H1 (cell line): Measurements from ENCODE around the gene GABPB2. TPM values are rescaled to one million over a fixed set of nuclear protein-coding genes. Genes with fewer than 3 reads are reported as not detected.

Source experiments
- CTCF ChIA-PET: fragments of 300-600 bp; sonication (Branson Sonifier 250); formaldehyde crosslinking; loops from one replicate; lab custom pipeline; 2021; ENCODE audit not compliant: partially characterized antibody; lab: Charles Lee
- POLR2A ChIA-PET: fragments of 300-600 bp; sonication (Branson Sonifier 250); formaldehyde crosslinking; loops from one replicate; lab custom pipeline; 2021; ENCODE audit warnings: inconsistent platforms; ENCODE audit not compliant: partially characterized antibody; lab: Charles Lee
- DNase-seq, 2 experiments: peaks; one replicate each; pipeline versions ENCODE4 v3.0.0 to v3.0.0-alpha.2; 2010 to 2022; ENCODE audit warnings: low spot score in 2 of 2, low read depth in 1 of 2, mixed read lengths in 1 of 2
- FAIRE-seq: peaks from 2 replicates; lab custom pipeline; 2011; peaks lifted over from hg19 to GRCh38; lab: Jason Lieb, UNC
- H2AFZ ChIP-seq: 2 replicates; pipeline ENCODE4 v1.8.1; 2012; ENCODE audit warnings: low read length, inconsistent platforms
- H2AK5ac ChIP-seq: 2 replicates; pipeline ENCODE4 v1.6.1; 2013; ENCODE audit warnings: low read depth, low read length
- H2BK120ac ChIP-seq: replicated peaks from 2 replicates; pipeline ENCODE3; 2013; ENCODE audit warnings: low read depth, low read length, inconsistent platforms
- H2BK12ac ChIP-seq: 2 replicates; pipeline ENCODE4 v1.6.1; 2013; ENCODE audit warnings: low read depth, low read length
- H2BK15ac ChIP-seq: 2 replicates; pipeline ENCODE4 v1.6.1; 2013; ENCODE audit warnings: low read length
- H2BK20ac ChIP-seq: 2 replicates; pipeline ENCODE4 v1.6.1; 2013; ENCODE audit warnings: low read length
- H2BK5ac ChIP-seq: 2 replicates; pipeline ENCODE4 v1.6.1; 2013; ENCODE audit warnings: low read depth, low read length
- H3K14ac ChIP-seq: 2 replicates; pipeline ENCODE4 v1.6.1; 2013; ENCODE audit warnings: inconsistent platforms; ENCODE audit not compliant: insufficient read length
- H3K18ac ChIP-seq: 2 replicates; pipeline ENCODE4 v1.6.1; 2013; ENCODE audit warnings: low read length; ENCODE audit errors: extremely low read depth
- H3K23ac ChIP-seq: 2 replicates; pipeline ENCODE4 v1.6.1; 2013; ENCODE audit warnings: inconsistent platforms; ENCODE audit not compliant: insufficient read length
- H3K23me2 ChIP-seq: 2 replicates; pipeline ENCODE4 v1.6.1; 2013; ENCODE audit warnings: low read depth, low read length
- H3K27ac ChIP-seq: 2 replicates; pipeline ENCODE4 v1.6.1; 2011; ENCODE audit warnings: low read depth, low read length, inconsistent platforms
- H3K27me3 ChIP-seq, 4 experiments: replicated peaks in 1 of 4; 1 replicate in 1 of 4; 2 replicates in 3 of 4; pipeline versions ENCODE4 v1.6.1 to v1.8.1; 2011 to 2013; ENCODE audit warnings: low read length in 3 of 4, mild to moderate bottlenecking in 3 of 4, inconsistent platforms in 2 of 4, mixed read lengths in 2 of 4, moderate library complexity in 1 of 4; ENCODE audit not compliant: control insufficient read depth in 3 of 4, insufficient read depth in 3 of 4; ENCODE audit errors: extremely low read depth in 1 of 4
- H3K36me3 ChIP-seq, 4 experiments: 2 replicates each; pipeline versions ENCODE4 v1.6.1 to v1.8.1; 2011 to 2013; ENCODE audit warnings: mild to moderate bottlenecking in 4 of 4, low read length in 3 of 4, moderate library complexity in 2 of 4, control low read depth in 1 of 4, inconsistent platforms in 1 of 4; ENCODE audit not compliant: insufficient read depth in 4 of 4, control insufficient read depth in 2 of 4
- H3K4ac ChIP-seq: replicated peaks from 2 replicates; pipeline ENCODE3; 2013; ENCODE audit warnings: low read length, low read depth, mixed read lengths, inconsistent platforms; ENCODE audit not compliant: insufficient read length
- H3K4me1 ChIP-seq, 4 experiments: replicated peaks in 1 of 4; 1 replicate in 1 of 4; 2 replicates in 3 of 4; pipeline versions ENCODE4 v1.6.1 to v1.8.1; 2011 to 2013; ENCODE audit warnings: low read length in 3 of 4, inconsistent platforms in 2 of 4, mixed read lengths in 1 of 4; ENCODE audit not compliant: insufficient read depth in 4 of 4, control insufficient read depth in 3 of 4
- H3K4me2 ChIP-seq, 2 experiments: 2 replicates each; pipeline versions ENCODE4 v1.6.1 to v1.8.1; 2011 to 2013; ENCODE audit warnings: low read depth in 2 of 2, low read length in 2 of 2, control low read depth in 1 of 2, inconsistent platforms in 1 of 2, mild to moderate bottlenecking in 1 of 2; ENCODE audit not compliant: insufficient read depth in 1 of 2
- H3K4me3 ChIP-seq, 4 experiments: fragments of 200-600, 300-600 bp in 1 of 4; sonication (generic), shearing (Covaris generic), sonication (Bioruptor Twin) in 1 of 4; 2 replicates each; pipeline versions ENCODE4 v1.5.1 to v1.8.1; 2011 to 2016; ENCODE audit warnings: low read length in 4 of 4, low read depth in 3 of 4, control low read depth in 2 of 4, inconsistent platforms in 2 of 4, mild to moderate bottlenecking in 2 of 4, mixed read lengths in 1 of 4, moderate library complexity in 1 of 4; ENCODE audit not compliant: insufficient read depth in 2 of 4; ENCODE audit errors: extremely low read depth in 1 of 4
- H3K56ac ChIP-seq: replicated peaks from 2 replicates; pipeline ENCODE3; 2013; ENCODE audit warnings: low read depth, mild to moderate bottlenecking, mixed read lengths, low read length, inconsistent platforms; ENCODE audit not compliant: insufficient read length
- H3K79me1 ChIP-seq: 2 replicates; pipeline ENCODE4 v1.6.1; 2013; ENCODE audit warnings: low read depth, low read length, control low read depth
- H3K79me2 ChIP-seq, 2 experiments: 2 replicates each; pipeline versions ENCODE4 v1.6.1 to v1.8.1; 2012 to 2013; ENCODE audit warnings: low read length in 2 of 2, mild to moderate bottlenecking in 2 of 2, inconsistent platforms in 1 of 2; ENCODE audit not compliant: insufficient read depth in 2 of 2, control insufficient read depth in 1 of 2
- H3K9ac ChIP-seq, 4 experiments: replicated peaks in 1 of 4; 1 replicate in 1 of 4; 2 replicates in 3 of 4; pipeline versions ENCODE4 v1.6.1 to v1.8.1; 2011 to 2013; ENCODE audit warnings: low read depth in 3 of 4, low read length in 3 of 4, control low read depth in 2 of 4, mild to moderate bottlenecking in 2 of 4, moderate library complexity in 2 of 4, inconsistent platforms in 1 of 4; ENCODE audit errors: extremely low read depth in 1 of 4
- H3K9me3 ChIP-seq, 2 experiments: 2 replicates each; pipeline versions ENCODE4 v1.6.1 to v1.8.1; 2012 to 2013; ENCODE audit warnings: mild to moderate bottlenecking in 2 of 2, moderate library complexity in 2 of 2, control low read depth in 1 of 2, inconsistent platforms in 1 of 2, low read depth in 1 of 2, low read length in 1 of 2, mixed read lengths in 1 of 2; ENCODE audit not compliant: insufficient read depth in 2 of 2
- H4K20me1 ChIP-seq, 2 experiments: replicated peaks in 1 of 2; 2 replicates each; pipeline versions ENCODE3 to v1.8.1; 2011 to 2013; ENCODE audit warnings: inconsistent platforms in 2 of 2, low read length in 2 of 2, mild to moderate bottlenecking in 1 of 2; ENCODE audit not compliant: insufficient read depth in 2 of 2, control insufficient read depth in 1 of 2
- H4K5ac ChIP-seq: 2 replicates; pipeline ENCODE4 v1.6.1; 2013; ENCODE audit warnings: low read length, low read depth, mixed read lengths, inconsistent platforms; ENCODE audit not compliant: insufficient read length
- H4K8ac ChIP-seq: 2 replicates; pipeline ENCODE4 v1.8.0; 2013; ENCODE audit warnings: mild to moderate bottlenecking, moderate library complexity, low read length, inconsistent platforms; ENCODE audit not compliant: insufficient read depth; ENCODE audit errors: extremely low read depth
- H4K91ac ChIP-seq: replicated peaks from 2 replicates; pipeline ENCODE3; 2013; ENCODE audit warnings: low read length, mixed read lengths, inconsistent platforms; ENCODE audit not compliant: insufficient read length
- CBX8 ChIP-seq: fragments of 300-800, 300-1000 bp; sonication (generic); IDR thresholded peaks from 2 replicates; pipeline ENCODE4 v1.7.1; 2016; ENCODE audit warnings: low read depth, low read length, borderline replicate concordance
- KDM1A ChIP-seq: fragments of 200-600, 300-600 bp; sonication (generic); IDR thresholded peaks from 2 replicates; pipeline ENCODE4 v1.7.1; 2016; ENCODE audit warnings: mild to moderate bottlenecking, low read length, borderline replicate concordance
- NANOG ChIP-seq: IDR thresholded peaks from 2 replicates; pipeline ENCODE4 v1.6.1; 2011; ENCODE audit warnings: low read length, low read depth, mild to moderate bottlenecking, inconsistent platforms; ENCODE audit not compliant: insufficient read depth, poor library complexity, severe bottlenecking
- RXRA ChIP-seq: IDR thresholded peaks from 2 replicates; pipeline ENCODE4 v1.6.1; 2011; ENCODE audit warnings: low read depth, mild to moderate bottlenecking, low read length, moderate library complexity; ENCODE audit not compliant: insufficient read depth
- SP1 ChIP-seq: IDR thresholded peaks from 2 replicates; pipeline ENCODE4 v1.6.1; 2011; ENCODE audit warnings: low read depth, low read length
- TAF1 ChIP-seq: IDR thresholded peaks from 2 replicates; pipeline ENCODE4 v1.6.1; 2011; ENCODE audit warnings: mild to moderate bottlenecking, low read depth, low read length
- TAF7 ChIP-seq: optimal IDR thresholded peaks from 2 replicates; pipeline ENCODE3; 2011; ENCODE audit warnings: low read depth, mild to moderate bottlenecking, inconsistent platforms, low read length, moderate library complexity, borderline replicate concordance
- YY1 ChIP-seq: IDR thresholded peaks from 2 replicates; pipeline ENCODE4 v1.6.1; 2011; ENCODE audit warnings: low read depth, mild to moderate bottlenecking, low read length
- WGBS, 2 experiments: shearing (Covaris generic) in 1 of 2; methylation state at CpG; one replicate each; pipeline versions ENCODE4 v1.1.6 to v1.1.7; 2013 to 2015; ENCODE audit warnings: low lambda C conversion rate in 2 of 2, mixed read lengths in 2 of 2, inconsistent platforms in 1 of 2, low coverage in 1 of 2, missing lambda C conversion rate in 1 of 2; ENCODE audit not compliant: insufficient replicate concordance in 2 of 2, insufficient coverage in 1 of 2, insufficient read length in 1 of 2; ENCODE audit errors: extremely low coverage in 1 of 2, missing lambda C conversion rate in 1 of 2; 5-methylcytosine and 5-hydroxymethylcytosine counted together
- polyA plus RNA-seq, 7 experiments: library from polyadenylated mRNA; depleted of rRNA in 3 of 7; stranded (reverse) in 5 of 7; unstranded in 2 of 7; fragments of >200 nt in 5 of 7; fragments of 200-250 nt in 2 of 7; gene quantifications; 1 replicate in 5 of 7; 2 replicates in 1 of 7; 4 replicates in 1 of 7; pipeline versions ENCODE4 v1.2.1 to v1.2.3, GENCODE V29; 2011 to 2013; ENCODE audit warnings: missing spikeins in 2 of 7, mixed read lengths in 2 of 7
- total RNA-seq: library from RNA; stranded (reverse); fragmentation: NEBNext Ultra II Directional; extraction: Animal tissue kit (Norgen Biotek cat#: 25700); gene quantifications from 2 replicates; pipeline ENCODE4 v1.2.1, GENCODE V29; 2021

The GABPB2 gene
- total and polyA plus RNA-seq, 2 of the 8 experiments (the other 6 are each of a cell fraction or from before 2014, with no cell fraction given): 1.8 to 2.4 TPM

DNA sequence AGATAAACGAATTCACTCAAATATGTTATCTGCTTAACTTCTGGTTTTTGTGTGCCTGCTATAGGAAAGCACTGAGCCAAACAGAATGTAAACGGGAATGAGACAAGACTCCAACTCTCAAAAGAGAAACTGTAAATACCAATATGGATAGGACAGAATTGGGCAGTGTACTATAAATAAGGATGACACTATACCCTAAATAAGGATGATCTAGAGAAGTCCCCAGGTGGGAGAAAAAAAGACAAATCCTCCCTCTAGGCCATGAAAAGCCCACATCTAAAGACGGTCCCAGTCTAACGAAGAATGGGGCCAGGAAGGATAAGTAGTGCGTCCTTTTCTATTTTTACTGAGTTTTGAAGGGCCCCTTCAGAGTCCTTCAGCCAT, 1.5 kb upstream of the GABPB2 start:
- POLR2A ChIA-PET: interaction anchor here (3.5 kb wide), 1 partner anchor 9 kb away, joined by 47 read pairs; the partner anchor contains the start of genes CDC42SE1 and MLLT11
- 88% methylated on average over 5 of the region's 5 CpGs; no CpG with 5 or more reads in 1 of the 2 experiments for WGBS, 2 experiments
- H2BK20ac ChIP-seq: no peak overlapping the region
- H3K36me3 ChIP-seq: peaks cover 0 to 8% (median 0%) of the 10 kb centered on the region in 4 experiments; a peak in 6 of 8 replicates
- no peak overlapping the region for H2AFZ ChIP-seq
- H3K9ac ChIP-seq: no peak overlapping the region
- H2BK12ac ChIP-seq: no peak overlapping the region
- H3K23me2 ChIP-seq: peaks cover 5% of the 10 kb centered on the region; the same call in 1 of the 2 replicates
- H2BK120ac ChIP-seq: no peak overlapping the region
- no peak overlapping the region for H3K4me3 ChIP-seq
- H2AK5ac ChIP-seq: no peak overlapping the region
- peaks cover 0 to 4% (median 2%) of the 10 kb centered on the region in 4 experiments; a peak in 2 of 7 replicates for H3K4me1 ChIP-seq
- no peak overlapping the region for H3K23ac ChIP-seq
- no peaks in the 10 kb centered on the region for H3K27me3 ChIP-seq
- no peak overlapping the region for H3K14ac ChIP-seq
- H2BK15ac ChIP-seq: no peak overlapping the region
- H3K79me1 ChIP-seq: no peaks in the 10 kb centered on the region; the same call in 1 of the 2 replicates
- no peak overlapping the region for H3K56ac ChIP-seq
- no peak overlapping the region for H4K5ac ChIP-seq
- no peak for DNase-seq
- H3K9me3 ChIP-seq: no peaks in the 10 kb centered on the region
- H3K18ac ChIP-seq: no peak overlapping the region
- no peak overlapping the region; a peak in 1 of 4 replicates for H3K4me2 ChIP-seq
- peaks cover 0 to 3% of the 10 kb centered on the region in 2 experiments for H4K20me1 ChIP-seq
- no peak overlapping the region for H4K91ac ChIP-seq
- peaks cover 0 to 27% of the 10 kb centered on the region in 2 experiments; a peak in 2 of 4 replicates for H3K79me2 ChIP-seq
- TF ChIP-seq SP1 (no peak), TAF1 (no peak), NANOG (no peak), YY1 (no peak), CBX8 (no peak), RXRA (no peak), TAF7 (no peak), KDM1A (no peak)
- TF ChIP-seq, all 59 proteins: peak for 0
- CTCF ChIA-PET: no interaction called here
- no peak overlapping the region for H3K4ac ChIP-seq
- H2BK5ac ChIP-seq: no peak overlapping the region
- no peak overlapping the region for H4K8ac ChIP-seq
- no peak overlapping the region for H3K27ac ChIP-seq
- FAIRE-seq: no peak
